HG03139 (cell line): ENCODE results near the gene VDR.

ENCODE experiments used
- ATAC-seq: cut with Tn5 transposase; IDR thresholded peaks from one replicate; pipeline ENCODE4 v1.9.1; 2021; ENCODE audit not compliant: unreplicated experiment

The VDR gene

GRCh38 chr12:47875746-47876439 is 28.9 kb downstream of the VDR start:
- no peak for ATAC-seq

DNA sequence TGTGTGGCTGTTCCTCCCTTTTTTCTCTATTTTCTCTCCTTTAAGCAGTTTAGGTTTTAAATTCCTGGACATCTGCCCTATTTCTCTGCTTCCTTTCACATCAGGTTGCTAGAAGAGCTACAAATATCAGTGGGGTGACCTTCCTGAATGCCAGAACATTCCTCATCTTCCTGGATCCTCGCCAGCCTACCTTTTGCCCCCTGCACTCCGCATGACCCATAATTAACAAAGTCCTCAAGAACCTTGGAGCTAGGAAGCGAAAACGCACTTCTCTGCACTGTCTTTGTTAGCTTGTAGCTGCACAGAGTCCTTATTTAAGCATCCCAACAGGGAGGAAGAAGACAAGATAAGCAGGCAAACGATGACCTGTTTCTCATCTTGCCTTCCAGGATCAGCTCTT is 30.5 kb downstream of the VDR start:
- no peak for ATAC-seq

DNA sequence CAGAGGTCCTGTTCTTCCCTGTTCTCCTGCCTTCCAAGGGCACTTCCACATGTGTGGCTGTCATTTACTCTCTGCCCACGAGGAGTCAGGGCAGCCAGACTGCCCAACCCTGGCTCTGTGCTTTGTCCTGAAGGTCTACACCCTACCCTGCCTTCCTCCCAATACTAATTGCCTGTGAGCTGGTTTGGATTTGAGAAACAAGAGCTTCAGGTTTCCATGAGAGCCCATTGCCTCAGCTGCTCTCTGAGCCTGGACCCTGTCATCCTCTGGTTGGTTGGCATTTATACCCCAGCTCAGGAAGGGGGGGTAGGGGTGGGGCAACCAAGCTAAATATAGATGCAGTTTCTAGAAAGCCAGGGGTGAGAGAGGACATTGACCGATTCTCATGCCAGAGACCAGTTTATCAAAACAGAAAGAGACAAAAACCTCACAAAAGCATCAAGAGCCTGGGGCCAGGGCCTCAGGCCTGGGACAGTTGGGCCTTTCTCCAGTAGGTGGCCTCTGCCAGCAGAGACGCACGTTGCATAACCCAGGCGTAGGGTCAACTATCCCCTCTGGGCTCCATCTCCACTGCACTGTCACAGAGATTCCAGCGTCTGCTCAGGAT is 34.5 kb downstream of the VDR start:
- no peak for ATAC-seq

GRCh38 chr12:47868552-47869031 is 36.2 kb downstream of the VDR start:
- no peak for ATAC-seq

- no peak for ATAC-seq
Observed at GRCh38 chr12:47868041-47868440, 36.8 kb downstream of the VDR start.

GRCh38 chr12:47867495-47867941 is 37.3 kb downstream of the VDR start:
- ATAC-seq = no peak

DNA sequence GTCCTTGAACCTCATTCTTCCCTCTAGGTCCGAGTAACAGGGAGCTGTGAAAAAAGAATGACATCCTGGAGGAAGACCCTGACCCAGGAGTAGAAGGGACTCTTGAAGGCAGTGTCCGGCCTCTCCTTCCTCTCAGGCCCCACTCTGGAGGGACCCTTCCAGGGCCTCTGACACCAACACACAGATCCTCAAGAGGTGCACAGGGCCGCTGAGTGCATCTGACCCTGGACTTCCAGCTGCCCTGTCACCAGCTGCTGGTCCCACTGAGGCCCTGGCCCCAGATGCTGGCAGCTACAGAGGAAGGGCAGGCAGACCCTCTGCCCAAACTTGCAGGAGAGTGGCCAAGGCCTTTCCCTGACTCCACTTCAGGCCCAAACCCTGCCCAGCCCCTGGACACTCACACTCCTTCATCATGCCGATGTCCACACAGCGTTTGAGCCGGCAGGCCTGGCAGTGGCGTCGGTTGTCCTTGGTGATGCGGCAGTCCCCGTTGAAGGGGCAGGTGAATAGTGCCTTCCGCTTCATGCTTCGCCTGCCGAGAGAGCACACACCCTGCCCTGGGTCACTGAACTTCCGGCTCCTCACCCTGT is 40.1 kb downstream of the VDR start:
- no peak for ATAC-seq

DNA sequence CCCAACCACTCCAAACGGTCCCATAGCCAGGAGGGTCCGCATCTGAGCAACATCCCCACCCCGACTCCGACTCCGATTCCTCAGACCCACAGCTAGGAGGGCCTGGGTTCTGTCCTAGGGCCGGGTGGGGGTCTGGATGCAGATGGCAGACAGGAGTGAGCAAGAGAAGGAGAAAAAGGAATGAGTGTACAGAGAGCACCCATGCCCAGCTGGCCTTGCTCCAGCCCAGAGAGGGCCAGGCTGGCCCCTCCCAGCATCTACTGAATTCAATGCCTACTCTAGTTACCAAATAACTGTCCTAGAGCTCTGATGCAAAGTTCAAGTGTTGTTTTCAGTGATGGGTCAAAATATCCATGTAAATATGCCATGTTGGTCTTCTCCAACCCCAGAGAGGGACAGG is 40.8 kb downstream of the VDR start:
- no peak for ATAC-seq

- no peak for ATAC-seq
Observed at GRCh38 chr12:47863467-47863866, 41.3 kb downstream of the VDR start.

GRCh38 chr12:47862881-47863280 is 41.9 kb downstream of the VDR start:
- ATAC-seq = no peak

DNA sequence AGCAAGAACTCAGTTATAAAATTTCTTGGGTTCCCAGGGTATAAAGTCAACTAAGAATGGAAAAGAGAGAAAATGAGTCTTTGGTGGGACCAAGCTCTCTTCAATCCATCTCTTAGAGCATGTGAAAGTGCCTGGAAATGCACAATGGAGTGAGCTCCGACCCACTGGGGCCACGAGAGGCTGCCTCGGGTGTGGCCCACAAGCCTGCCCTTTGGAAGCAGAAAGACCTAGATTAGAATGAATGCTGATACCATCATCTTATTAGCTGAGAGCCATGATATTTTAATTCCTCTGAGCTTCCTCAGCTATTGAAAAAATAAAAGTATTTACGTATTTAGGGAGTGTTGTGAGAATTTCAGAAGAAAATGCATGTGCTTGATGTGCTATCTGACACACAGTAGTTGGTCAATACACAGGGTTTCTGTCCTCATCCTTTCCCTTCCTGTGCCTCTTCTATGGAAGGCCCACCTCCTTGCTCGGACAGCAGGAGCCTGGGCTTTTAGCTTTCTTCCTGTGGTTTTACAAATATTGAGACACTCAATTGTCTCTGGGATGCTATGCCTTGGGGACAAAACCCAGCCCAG is 42.5 kb downstream of the VDR start:
- no peak for ATAC-seq

DNA sequence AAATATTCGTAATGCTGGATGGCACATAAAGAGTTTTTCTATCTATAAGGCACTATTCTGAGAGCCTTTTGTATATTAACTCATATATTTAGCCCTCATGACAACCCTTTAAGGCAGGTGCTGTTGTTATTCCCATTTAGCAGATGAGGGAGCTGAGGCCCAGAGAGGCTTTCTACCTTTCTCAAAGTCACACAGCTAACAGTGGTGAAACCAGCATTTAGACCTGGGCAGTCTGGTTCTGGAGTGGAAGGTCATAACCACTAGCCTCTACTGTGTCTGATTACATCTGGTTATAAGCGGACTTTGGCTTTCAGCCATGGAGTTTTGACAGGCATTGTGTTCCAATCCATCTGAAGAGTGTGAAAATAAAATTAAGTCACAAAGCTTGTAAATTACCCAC is 43.9 kb downstream of the VDR start:
- no peak for ATAC-seq

- ATAC-seq = no peak
Observed at GRCh38 chr12:47860279-47860841, 44.4 kb downstream of the VDR start.

- no peak for ATAC-seq
Observed at GRCh38 chr12:47858511-47859266, 46.1 kb downstream of the VDR start.

- ATAC-seq = no peak
Observed at GRCh38 chr12:47856721-47857575, 47.8 kb downstream of the VDR start.

- no peak for ATAC-seq
Observed at GRCh38 chr12:47856094-47856493, 48.7 kb downstream of the VDR start.

- ATAC-seq = no peak
Observed at GRCh38 chr12:47855502-47855901, 49.3 kb downstream of the VDR start.

DNA sequence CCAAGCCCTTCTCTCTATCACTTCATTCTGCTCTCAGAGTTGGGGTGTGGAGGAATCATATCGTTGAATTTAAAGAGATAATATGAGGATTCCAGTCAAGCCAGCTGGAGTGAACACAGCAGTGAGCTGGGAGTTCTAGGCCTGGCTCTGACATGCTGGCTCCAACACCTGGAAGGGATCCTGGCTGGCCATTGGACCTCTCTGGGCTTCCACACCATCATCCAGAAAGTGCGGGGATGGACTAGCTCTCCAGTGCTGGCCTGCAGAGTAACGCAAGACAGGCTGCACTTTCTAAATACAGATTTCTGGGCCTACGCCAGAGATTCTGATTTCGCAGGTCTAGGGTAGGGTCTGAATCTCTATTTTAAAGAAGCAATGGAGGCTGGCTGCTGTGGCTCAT is 50.3 kb downstream of the VDR start:
- no peak for ATAC-seq

GRCh38 chr12:47852096-47852571 is 52.7 kb downstream of the VDR start:
- ATAC-seq = no peak
